Inferior parietal cortex (tissue), 1 donor: Measurements from ENCODE around the gene PPFIBP2.
A peak's percentile ranks its signal among the peaks of the same experiment; 100 is the strongest.

Experiments
- DNase-seq: peaks from one replicate; pipeline ENCODE4 v3.0.0-alpha.2; 2016; ENCODE audit errors: extremely low spot score

The PPFIBP2 gene

DNA sequence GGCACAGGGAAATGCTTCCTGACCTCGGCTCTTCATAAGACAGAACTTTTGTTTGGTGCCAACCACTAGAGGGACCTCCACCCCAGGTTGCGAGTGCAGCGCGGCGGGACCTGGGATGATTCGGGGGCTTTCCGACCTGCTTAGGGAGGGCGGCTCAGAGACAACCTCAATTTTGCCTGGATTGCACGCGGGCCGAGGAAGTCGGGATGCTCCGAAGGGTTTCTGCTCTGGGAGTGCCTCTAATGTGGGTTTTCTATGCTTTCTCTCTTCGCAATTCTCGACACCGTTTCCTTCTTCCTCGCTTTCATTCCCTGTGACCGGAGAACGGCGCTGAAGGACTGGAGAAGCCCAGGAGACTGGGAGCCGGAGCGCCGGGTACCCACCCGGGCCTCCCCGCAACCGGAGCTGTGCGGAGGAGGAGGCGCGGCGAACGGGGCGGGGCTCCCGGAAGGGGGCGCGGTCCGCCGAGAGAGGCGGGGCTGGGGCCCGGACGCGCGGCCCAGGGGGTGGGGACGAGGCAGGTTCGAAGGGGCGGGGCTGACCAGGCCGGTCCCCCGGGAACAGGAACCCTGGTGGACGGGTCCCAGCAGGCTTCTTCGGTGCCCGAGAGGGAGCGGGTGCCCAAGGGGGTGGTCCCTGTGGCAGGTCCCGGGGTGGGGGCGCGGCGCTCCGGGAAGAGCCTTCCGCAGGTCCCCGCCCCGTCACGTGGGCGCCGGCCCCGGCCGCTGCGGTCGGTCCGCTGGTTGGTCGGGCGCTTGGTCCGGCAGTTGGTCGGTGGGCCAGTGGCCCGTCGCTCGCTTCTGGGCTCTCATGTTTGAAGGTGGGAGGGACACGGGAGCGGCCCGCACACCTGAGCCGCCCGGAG, at the start of gene PPFIBP2:
Gene PPFIBP2 (plus strand): TSS at position 766 of the 865 bp plus-strand sequence. CDS start 35,477 bp downstream, outside the sequence.
- peak; percentile 81 for DNase-seq

DNA sequence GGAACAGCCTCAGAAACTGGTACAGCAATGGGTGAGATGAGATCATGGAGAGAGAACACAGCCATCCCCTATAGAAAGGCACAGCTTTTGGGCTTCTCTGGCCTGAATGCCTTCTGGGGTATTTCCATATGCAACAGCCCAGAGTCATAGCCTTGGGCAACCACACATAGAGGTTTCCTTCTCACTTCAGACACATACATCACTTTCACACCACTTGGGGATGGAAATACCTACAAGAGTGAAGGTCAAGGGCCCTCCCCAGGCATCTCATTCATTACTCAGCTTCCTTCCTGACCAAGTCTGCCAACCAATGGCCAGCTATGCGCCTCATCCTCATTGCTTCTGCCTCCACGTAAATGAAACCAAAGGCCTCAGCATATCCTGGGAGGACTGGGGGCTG, 46.1 kb upstream of the PPFIBP2 start:
- no peak for DNase-seq

DNA sequence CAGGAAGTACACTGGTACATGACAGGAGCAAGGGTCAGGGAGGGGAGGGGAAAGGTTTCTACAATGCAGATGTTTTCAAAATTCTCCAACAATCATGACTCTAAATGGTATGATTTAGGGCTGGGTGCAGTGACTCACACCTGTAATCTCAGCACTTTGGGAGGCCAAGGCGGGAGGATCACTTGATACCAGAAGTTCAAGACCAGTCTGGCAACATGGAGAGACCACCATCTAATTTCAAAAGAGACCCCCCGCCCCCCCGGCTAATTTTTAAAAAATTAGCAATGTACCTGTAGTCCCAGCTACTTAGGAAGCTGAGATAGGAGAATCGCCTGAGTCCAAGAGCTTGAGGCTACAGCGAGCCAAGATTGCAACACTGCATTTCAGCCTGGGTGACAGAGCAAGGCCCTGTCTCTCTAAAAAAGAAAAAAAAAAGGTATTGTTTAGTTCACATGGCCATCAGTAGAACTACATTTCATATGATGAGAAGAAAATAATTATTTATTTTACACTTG, 44.4 kb upstream of the PPFIBP2 start:
- no peak for DNase-seq

DNA sequence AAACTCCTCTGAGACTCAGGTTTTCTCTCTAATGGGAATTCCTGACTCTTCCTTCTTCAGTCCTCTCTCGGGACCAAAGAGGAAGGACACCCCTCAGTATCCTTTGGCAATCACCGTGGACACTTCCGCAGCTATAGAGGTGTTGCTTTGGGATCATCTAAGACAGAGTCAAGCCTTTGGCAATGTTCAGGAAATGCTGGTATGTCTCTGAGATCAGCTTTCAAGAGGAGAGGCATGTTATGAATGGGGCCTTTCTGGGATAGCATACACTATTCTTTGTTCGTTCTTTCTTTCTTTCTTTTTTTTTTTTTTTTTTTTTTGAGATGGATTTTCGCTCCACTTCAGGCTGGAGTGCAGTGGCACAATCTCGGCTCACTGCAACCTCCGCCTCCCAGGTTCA, 42.7 kb upstream of the PPFIBP2 start:
- no peak for DNase-seq

DNA sequence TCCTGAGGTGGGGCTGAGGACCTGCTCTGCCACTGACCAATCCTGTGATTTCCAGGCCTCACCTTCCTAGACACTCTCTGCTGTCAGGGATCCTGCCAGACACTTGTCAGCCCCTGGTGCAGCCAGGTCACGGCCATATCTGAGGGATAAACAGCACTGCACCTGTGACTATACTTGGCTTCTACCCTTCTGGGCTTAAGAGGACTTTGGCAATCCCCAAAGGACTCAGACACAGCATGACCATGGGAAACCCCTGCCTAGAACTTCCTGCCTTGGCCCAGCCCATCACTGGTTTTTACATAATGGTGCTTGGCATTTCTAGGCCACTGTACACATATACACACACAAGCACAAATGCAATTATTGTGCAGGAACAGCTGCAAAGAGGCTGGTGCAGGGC, 40.1 kb upstream of the PPFIBP2 start:
- no peak for DNase-seq

DNA sequence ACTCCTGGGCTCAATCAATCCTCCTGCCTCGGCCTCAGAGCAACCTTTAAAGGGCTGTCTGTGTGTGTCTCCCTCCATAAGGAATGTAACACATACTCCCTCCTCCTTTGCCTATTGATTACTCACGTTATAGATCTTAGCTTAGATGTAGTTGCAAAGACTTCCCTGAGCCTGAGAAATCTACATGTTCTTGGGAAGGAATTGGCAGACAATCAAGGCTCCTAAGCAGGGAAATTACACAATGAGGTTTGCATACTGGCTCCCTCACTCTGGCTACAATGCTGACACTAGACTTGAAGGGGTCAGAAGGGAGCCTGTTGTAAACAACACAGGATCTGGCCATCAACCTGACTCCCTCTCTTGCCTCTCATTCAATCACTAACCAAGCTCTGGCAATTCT, 33.7 kb upstream of the PPFIBP2 start:
- DNase-seq: no peak

DNA sequence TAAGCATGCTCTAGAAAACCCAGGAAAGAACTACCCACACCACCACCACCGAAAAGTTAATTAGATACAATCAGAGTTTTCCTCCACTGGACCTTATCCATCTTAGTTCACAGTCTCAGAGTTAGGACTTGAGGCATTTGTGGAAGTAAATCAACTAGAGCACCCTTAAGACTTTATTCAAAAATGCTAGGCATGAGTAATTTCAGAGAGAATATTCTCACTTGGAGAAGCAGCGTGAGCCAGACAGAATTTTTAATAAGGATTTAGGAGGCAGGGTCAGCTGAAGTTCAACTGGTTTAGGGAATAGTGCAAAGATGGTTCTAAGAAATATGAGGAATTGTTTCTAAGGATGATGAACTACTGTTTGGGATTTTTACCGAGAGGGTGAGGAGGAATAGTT, 29.7 kb upstream of the PPFIBP2 start:
- DNase-seq: no peak

DNA sequence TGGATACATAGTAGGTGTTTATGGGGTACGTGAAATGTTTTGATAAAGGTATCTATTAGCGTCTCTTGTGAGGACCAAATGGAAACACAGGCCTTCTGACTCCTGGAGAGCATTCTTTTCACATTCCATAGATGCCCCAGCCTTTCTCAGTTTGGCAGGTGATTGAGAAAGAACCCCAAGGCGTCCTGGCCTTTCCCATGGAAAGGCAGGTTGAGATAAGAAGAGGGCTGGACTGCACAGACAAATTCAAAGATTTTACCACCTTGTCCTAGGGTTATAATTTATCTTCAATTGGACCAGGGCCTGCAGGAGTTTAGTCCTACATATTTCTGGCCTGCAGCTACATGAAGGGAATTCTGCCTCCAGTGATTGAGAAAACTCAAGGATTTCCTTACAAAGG, 29.2 kb upstream of the PPFIBP2 start:
- no peak for DNase-seq

DNA sequence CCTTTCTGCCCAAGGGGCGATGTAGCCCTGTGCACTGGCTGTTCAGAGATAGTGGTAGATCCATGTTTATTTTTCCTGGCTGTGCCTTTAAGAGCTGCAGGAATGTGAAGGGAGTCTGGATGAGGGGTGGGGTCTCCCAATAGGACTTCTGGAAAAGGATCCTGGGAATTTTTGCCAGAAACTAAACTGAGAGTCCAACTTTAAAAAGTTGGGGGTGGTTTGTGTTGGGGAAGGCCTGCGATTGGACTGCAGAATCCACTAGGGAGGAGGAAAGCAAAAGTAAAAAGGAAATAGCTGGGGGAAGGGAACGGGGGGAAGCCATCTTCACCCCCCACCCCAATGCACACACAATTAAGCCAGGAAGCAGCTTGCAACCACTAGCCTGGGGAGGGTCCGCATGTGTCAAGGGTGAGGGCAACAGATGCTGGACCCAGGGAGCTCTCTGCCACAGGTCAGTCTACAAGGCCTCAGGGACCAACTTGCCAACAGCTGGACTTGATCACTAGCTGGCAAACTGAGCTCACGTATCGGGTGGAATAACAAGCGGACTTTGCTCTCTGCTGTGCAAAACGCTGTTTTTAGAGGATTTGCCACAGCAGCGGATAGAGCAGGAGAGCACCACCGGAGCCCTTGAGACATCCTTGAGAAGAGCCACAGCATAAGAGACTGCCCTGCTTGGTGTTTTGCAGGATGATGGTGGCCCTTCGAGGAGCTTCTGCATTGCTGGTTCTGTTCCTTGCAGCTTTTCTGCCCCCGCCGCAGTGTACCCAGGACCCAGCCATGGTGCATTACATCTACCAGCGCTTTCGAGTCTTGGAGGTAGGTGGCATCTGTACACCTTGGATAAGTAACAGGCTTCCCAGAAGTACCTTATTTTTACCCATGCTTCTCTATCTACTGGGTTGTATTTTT, 28.4 kb upstream of the PPFIBP2 start, which contains the start of gene OLFML1:
Gene OLFML1 (plus strand): TSS at position 321 of the 912 bp plus-strand sequence. CDS start 370 bp downstream, at position 691.
- DNase-seq: no peak

DNA sequence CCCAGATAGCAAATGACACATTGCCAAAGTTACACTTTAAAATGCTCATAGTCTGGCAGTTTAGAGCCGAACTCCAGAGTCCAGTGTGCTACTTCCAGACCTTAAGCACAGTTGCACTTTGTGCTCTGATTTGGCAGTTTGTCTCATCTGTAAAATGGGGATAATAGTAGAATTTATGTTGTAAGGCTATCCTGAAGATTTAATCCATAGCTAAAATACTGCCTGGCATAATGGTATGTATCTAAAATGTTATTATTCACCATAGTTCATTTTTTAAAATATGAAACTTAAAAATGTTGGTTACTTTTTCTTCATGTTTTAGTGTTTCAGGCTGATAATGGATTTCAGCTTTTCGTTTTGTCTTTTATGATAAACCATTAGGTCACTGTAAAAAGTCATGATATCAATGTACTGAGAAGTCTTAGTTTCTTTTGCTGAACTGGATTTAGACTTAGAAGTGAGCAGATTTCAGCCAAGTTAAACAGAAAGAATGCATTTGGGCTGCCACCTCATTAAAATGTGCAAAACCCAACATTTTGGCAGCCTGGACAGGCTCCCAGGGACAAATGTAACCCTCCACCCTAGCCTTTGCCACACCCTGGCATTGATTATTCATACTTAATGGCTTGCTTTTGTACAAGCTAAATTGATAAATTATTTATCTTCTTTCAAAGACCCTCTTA, 27.6 kb upstream of the PPFIBP2 start:
- no peak for DNase-seq

DNA sequence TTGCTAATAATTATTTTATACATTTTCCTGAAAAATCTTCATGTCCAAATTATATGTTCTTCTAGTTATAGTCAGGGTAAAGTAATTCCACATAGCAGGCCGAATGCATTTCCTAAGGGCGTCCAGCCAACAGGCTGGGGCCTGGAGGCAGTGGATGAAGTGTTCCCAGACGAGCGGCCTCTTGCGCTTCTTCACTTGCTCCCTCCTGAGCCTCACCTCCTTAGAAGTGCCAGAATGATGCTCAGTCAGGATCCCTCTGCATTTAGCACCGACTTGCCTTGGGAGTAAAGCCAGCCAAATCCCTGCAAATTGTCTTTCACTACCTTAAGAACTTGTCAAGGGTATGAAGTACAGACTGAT, 27.0 kb upstream of the PPFIBP2 start:
- DNase-seq: no peak

DNA sequence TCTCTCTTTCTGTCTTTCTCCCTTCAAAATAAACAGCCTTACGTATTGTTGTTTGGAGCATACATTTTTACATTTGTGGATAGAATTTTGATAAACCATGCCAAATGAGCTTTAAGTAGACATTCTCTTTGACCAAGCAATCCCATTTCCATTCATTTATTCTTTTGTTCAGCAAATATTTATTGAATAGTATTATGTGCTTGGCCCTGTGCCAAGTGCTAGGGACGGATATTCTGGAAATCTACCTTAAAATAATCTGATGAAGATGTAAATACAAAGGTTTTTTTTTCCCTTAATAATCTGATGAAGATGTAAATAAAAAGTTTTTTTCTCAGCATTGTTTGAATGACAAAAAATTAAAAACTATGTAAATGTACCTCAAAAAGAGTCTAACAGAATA, 26.4 kb upstream of the PPFIBP2 start:
- DNase-seq: no peak

DNA sequence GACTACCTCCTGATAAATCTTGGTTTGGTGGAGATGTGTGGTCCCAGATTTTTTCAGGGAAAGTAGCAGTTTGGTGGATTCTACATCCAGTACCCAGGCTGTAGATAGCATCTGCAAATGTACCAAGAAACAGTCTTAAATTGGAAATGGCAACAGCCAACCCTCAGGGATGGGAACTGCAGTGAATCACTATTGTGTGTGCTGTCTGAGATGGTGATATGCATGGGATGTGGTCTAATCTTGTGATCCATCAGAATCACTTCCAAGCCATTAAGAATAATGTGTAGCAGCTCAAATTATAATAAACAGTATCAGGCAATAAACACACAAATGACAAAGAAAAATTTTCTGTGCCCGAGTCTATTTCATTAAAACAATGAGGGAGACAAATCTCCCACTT, 25.1 kb upstream of the PPFIBP2 start:
- no peak for DNase-seq

DNA sequence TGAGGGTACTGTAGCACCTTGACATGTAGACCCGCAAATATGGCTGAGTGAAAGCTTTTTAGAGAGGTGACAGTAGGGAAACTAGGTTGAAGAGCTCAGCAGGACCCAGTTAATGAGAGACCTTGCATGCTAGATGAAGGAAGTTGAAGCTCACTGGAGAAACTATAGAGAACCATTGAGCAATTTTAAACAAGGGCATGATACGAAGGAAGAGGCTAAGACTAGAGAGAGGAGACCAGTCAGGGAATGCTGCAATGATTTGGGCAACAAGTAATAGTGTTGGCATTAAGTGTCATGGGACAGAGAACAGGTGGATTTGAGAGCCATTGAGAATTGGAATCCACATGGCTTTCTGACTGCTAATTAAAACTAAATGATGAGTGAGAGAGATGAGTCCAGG, 24.4 kb upstream of the PPFIBP2 start:
- DNase-seq: no peak

DNA sequence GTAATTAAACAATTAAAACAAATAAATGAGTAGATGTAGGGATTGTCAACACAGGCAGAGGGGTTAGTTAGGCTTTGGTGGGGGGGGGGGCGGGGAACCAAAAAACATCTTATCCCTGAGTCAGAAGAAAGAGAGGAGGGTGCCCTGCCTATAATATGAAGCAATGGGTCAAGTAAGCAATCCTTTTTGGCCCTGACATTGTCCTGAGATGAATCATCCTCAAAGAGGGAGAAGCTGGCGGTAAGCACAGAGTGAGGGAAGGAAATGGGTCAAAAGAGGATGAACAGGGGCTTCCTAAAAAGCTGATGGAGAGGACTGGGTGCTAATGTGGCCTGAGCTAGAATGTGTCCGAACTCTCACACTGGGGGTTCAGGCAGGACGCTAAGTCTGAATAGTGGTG, 23.7 kb upstream of the PPFIBP2 start:
- no peak for DNase-seq

DNA sequence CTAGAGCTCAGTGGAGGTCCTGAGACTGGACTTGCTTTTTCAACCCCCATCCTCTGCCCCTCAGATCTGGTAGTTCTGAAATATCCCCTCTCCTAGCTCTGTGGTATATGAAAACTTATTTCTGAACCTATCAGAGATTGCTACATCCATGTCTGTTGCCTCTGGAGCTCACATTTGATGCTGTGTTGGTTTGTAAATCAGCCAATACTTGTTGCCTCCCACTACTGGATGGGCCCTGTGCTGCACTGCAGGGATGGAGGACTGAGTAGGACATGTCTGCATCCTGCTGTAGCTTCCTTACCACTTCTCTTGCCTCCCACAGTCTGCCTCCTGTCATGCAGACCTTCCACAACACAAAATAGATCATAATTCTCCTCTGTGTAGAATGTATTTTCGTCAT, 23.3 kb upstream of the PPFIBP2 start:
- no peak for DNase-seq

DNA sequence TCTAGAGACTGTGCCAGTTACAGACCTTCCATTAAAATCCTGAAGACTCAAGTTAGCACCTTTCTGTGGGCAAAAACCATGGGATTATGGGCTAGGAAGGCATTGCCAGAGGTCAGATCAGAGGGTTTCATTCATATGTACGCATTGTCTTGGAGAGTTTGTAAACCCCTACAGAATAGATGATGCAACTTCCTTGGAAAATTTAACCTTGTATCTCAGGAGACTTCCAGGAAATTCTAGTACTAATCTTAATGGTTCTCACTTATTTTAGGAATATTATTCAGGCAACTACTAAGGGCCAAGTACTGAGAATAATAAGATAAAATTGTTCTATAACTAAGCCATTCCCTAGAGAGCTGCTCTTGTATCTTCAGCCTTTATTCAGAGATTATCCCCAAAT, 21.5 kb upstream of the PPFIBP2 start:
- no peak for DNase-seq

DNA sequence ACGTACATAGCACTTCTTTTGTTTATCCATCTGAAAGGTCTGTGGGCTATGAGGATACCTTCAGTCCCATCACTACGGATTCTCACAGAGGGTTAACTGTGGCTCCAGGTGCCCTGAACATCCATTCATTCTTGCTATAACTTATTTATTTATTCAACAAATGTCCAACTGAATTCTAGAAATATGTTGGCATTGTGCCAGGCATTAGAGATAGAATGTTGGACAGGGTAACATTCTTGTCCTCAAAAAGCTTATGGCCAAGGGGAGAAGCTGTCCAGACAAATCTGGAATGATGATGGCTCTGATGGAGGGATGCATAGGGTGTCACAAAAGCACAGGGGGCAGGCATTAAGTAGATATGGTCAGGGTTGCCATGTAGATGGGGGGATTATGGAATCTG, 20.1 kb upstream of the PPFIBP2 start:
- no peak for DNase-seq

DNA sequence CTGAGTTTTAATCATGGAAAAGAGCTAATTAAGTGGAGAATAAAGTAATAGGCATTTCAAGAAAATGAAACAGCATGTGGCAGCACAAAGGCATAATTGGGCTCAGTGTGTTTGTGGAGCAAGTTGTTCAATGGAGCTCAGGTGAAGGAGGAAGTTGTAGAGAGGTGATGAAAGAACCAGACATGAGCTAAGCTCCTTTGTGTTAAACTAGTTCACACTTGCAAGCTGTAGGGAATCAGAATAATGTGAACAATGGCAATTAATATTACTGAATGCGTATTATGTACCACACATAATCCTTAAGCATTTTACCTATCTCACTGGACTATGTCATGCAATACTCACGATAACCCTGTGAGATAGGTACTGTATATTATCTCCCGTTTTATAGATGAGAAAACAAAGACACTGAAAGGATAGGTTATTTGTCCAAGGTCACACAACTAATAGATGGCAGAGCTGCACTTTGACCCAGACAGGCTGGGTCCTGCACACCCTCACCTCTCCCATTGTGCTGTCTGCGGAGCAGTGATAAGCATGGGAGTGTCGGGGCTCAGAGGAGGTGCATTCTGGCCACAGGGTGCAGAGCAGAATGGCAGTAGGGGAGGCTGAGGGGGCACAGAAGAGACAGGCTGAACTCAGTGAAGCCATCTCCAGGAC, 19.6 kb upstream of the PPFIBP2 start:
- no peak for DNase-seq

DNA sequence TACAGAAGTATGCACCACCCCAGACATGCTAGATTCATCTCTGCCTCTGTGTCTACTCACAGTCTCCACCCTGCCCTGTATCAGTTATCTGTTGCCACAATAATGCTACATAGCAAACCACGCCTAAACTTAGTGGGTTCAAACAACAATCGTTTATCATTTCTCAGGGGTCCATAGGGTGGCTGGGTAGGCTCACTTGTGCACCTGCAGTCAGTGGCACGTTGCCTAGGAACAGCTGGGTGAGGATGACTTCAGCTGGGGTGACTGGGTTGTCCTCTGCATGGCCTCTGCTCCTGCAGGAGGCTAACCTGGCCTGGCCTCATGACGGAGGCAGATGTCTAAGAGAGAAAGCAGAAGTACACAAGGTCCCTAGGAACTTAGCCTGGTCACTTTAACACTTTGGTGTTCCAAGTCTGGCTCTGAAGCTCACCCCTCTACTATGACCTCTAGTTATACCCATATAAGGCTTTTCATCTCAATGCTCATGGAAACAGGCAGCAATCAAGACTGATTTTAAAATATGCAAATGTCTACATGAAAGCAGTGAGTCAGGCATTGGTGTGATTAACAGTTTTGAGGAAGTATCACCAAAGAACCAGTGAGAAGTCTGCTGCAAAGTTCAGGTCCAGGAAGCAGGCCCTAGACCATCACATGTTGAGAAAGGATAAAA, 17.8 kb upstream of the PPFIBP2 start:
- no peak for DNase-seq

DNA sequence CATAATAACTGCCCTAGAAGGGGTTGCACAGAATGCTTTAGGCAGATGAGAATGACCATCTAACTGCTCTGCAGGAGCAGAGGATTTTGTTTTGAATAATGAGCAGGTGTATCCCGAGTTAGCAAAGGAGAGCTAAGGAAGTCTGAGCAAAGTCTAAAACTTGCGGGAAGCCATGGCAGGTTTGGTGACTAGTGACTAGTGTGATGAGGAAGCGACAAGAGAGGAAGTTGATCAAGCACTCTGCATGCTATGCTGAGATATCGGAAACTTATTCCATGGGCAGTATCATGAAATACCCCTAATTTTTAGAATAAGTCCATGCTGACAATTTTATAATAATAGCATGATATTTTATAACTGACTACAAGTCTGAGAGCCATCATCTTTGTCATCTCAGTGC, 15.6 kb upstream of the PPFIBP2 start:
- no peak for DNase-seq
